Measurements from ENCODE around the gene DGCR2.

The DGCR2 gene

GRCh38 chr22:19125011-19125410 is 2.8 kb upstream of the DGCR2 start:
- peaks cover 12% of the 10 kb centered on the region for H3K4me1 ChIP-seq (ENCODE audit: low read length)
- H4K20me1 ChIP-seq (ENCODE audit: insufficient read depth, low read length) = peaks cover 17% of the 10 kb centered on the region
- no peak overlapping the region for H2AFZ ChIP-seq (ENCODE audit: low read depth, low read length)
- no peaks in the 10 kb centered on the region for H3K36me3 ChIP-seq (replicated peaks; ENCODE audit: low read depth, low read length)
- H3K9me3 ChIP-seq (ENCODE audit: insufficient read depth, low read length) = no peaks in the 10 kb centered on the region
- no peaks in the 10 kb centered on the region for H3K27me3 ChIP-seq (ENCODE audit: low read depth, low read length)
- H3K4me3 ChIP-seq (ENCODE audit: low read length) = no peak overlapping the region
- no peak overlapping the region for H3K9ac ChIP-seq (ENCODE audit: low read length)
- peaks cover 22% of the 10 kb centered on the region for H3K79me2 ChIP-seq (ENCODE audit: low read length)
- no peak for TF ChIP-seq EZH2phosphoT487 (IDR thresholded peaks at IDR 0.05; ENCODE audit: low read depth)
- TF ChIP-seq, protein P1, sequence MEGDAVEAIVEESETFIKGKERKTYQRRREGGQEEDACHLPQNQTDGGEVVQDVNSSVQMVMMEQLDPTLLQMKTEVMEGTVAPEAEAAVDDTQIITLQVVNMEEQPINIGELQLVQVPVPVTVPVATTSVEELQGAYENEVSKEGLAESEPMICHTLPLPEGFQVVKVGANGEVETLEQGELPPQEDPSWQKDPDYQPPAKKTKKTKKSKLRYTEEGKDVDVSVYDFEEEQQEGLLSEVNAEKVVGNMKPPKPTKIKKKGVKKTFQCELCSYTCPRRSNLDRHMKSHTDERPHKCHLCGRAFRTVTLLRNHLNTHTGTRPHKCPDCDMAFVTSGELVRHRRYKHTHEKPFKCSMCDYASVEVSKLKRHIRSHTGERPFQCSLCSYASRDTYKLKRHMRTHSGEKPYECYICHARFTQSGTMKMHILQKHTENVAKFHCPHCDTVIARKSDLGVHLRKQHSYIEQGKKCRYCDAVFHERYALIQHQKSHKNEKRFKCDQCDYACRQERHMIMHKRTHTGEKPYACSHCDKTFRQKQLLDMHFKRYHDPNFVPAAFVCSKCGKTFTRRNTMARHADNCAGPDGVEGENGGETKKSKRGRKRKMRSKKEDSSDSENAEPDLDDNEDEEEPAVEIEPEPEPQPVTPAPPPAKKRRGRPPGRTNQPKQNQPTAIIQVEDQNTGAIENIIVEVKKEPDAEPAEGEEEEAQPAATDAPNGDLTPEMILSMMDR (IDR thresholded peaks at IDR 0.05; ENCODE audit: low read depth, low read length) = no peak
- H3K27ac ChIP-seq (ENCODE audit: low read length) = no peak overlapping the region
- no peak overlapping the region for H3K4me2 ChIP-seq (ENCODE audit: low read length)

DNA sequence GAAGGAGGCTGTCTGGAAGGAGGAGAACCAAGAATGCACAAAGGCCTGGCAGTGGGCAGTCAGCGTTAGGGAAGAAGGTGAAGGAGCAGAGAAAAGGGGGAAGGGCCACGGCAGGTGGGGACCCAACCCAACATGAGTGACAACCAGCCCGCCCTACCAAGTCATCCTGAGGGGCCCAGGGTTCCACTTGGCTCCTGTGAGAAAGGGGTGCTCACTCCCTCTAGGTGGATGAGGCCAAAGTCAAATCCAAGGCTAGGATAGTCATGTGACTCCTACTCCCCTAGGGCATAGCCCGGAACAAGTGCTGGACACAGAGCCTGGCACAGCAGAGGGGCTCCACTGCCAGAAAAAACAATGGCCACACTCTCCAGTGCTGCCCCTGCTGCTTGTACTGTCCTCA is 2.2 kb upstream of the DGCR2 start:
- TF ChIP-seq, protein P1 (IDR thresholded peaks at IDR 0.05; ENCODE audit: low read depth, low read length) = no peak
- no peak for TF ChIP-seq EZH2phosphoT487 (IDR thresholded peaks at IDR 0.05; ENCODE audit: low read depth)
- H3K36me3 ChIP-seq (replicated peaks; ENCODE audit: low read depth, low read length) = no peaks in the 10 kb centered on the region
- H3K9me3 ChIP-seq (ENCODE audit: insufficient read depth, low read length) = no peaks in the 10 kb centered on the region
- H3K4me1 ChIP-seq (ENCODE audit: low read length) = peaks cover 12% of the 10 kb centered on the region
- no peak overlapping the region for H2AFZ ChIP-seq (ENCODE audit: low read depth, low read length)
- no peak overlapping the region for H3K4me2 ChIP-seq (ENCODE audit: low read length)
- no peak overlapping the region for H3K9ac ChIP-seq (ENCODE audit: low read length)
- H4K20me1 ChIP-seq (ENCODE audit: insufficient read depth, low read length) = peaks cover 23% of the 10 kb centered on the region
- H3K4me3 ChIP-seq (ENCODE audit: low read length) = no peak overlapping the region
- no peaks in the 10 kb centered on the region for H3K27me3 ChIP-seq (ENCODE audit: low read depth, low read length)
- no peak overlapping the region for H3K27ac ChIP-seq (ENCODE audit: low read length)
- peaks cover 28% of the 10 kb centered on the region for H3K79me2 ChIP-seq (ENCODE audit: low read length)

DNA sequence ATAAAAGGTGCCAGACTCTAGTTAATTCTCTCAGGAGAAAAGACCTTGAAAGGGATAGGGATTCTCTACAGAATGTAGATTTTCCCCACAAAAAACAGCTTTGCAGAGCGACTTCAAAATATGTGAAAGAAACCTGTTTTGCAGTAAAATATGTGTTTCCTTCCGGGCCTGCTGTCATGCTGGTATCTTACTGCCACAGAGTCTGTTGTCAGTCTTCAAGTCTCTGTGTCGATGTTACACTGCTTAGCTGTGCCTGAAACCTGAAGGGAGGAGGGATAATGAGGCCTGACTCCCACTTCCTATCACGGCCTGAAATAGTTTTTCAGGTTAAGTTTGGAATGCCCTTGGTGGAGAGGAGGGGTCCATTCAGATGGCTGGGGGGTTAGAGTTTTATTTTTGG is 1.7 kb upstream of the DGCR2 start:
- Histone ChIP-seq H3K4me1 (ENCODE audit: low read length) (peaks cover 13% of the 10 kb centered on the region), H3K9me3 (ENCODE audit: insufficient read depth, low read length) (no peaks in the 10 kb centered on the region), H3K4me3 (ENCODE audit: low read length) (no peak overlapping the region), H3K27me3 (ENCODE audit: low read depth, low read length) (no peaks in the 10 kb centered on the region), H3K79me2 (ENCODE audit: low read length) (peaks cover 32% of the 10 kb centered on the region), H3K27ac (ENCODE audit: low read length) (no peak overlapping the region), H4K20me1 (ENCODE audit: insufficient read depth, low read length) (peaks cover 26% of the 10 kb centered on the region), H2AFZ (ENCODE audit: low read depth, low read length) (no peak overlapping the region), H3K36me3 (replicated peaks; ENCODE audit: low read depth, low read length) (no peaks in the 10 kb centered on the region), H3K9ac (ENCODE audit: low read length) (no peak overlapping the region), H3K4me2 (ENCODE audit: low read length) (no peak overlapping the region)
- TF ChIP-seq EZH2phosphoT487 (IDR thresholded peaks at IDR 0.05; ENCODE audit: low read depth) = no peak
- TF ChIP-seq, protein P1 (IDR thresholded peaks at IDR 0.05; ENCODE audit: low read depth, low read length) = no peak

GRCh38 chr22:19122752-19123492 is 710 bp upstream of the DGCR2 start:
- Histone ChIP-seq H3K9ac (ENCODE audit: low read length) (peak overlapping the region; percentile 42; the same call in 1 of the 2 replicates), H2AFZ (ENCODE audit: low read depth, low read length) (peak overlapping the region; percentile 67)

More at GRCh38 chr22:19122752-19123492, 710 bp upstream of the DGCR2 start:
- H3K79me2 ChIP-seq (ENCODE audit: low read length) = peaks cover 43% of the 10 kb centered on the region
- H4K20me1 ChIP-seq (ENCODE audit: insufficient read depth, low read length) = peaks cover 36% of the 10 kb centered on the region
- H3K27ac ChIP-seq (ENCODE audit: low read length) = no peak overlapping the region
- H3K36me3 ChIP-seq (replicated peaks; ENCODE audit: low read depth, low read length) = peaks cover 5% of the 10 kb centered on the region
- H3K4me2 ChIP-seq (ENCODE audit: low read length) = peak overlapping the region; percentile 82
- H3K4me1 ChIP-seq (ENCODE audit: low read length) = peaks cover 21% of the 10 kb centered on the region
- H3K4me3 ChIP-seq (ENCODE audit: low read length) = peak overlapping the region; percentile 88
- no peaks in the 10 kb centered on the region for H3K27me3 ChIP-seq (ENCODE audit: low read depth, low read length)
- TF ChIP-seq, protein P1 (IDR thresholded peaks at IDR 0.05; ENCODE audit: low read depth, low read length) = no peak
- no peak for TF ChIP-seq EZH2phosphoT487 (IDR thresholded peaks at IDR 0.05; ENCODE audit: low read depth)
- no peaks in the 10 kb centered on the region for H3K9me3 ChIP-seq (ENCODE audit: insufficient read depth, low read length)

Data from OCI-LY3 (cell line).